OCI-LY1 (cell line): ENCODE measurements around the gene CRTC3.

Experiments used
- H2AFZ ChIP-seq: fragments of 200-600 bp; sonication (generic), shearing (Covaris generic); 2 replicates; pipeline ENCODE4 v1.6.0; 2014; ENCODE audit warnings: antibody characterized with exemption, mild to moderate bottlenecking, low read length
- H3F3A ChIP-seq: fragments of 200-600 bp; sonication (generic), shearing (Covaris generic); 2 replicates; pipeline ENCODE4 v1.6.0; 2014; ENCODE audit warnings: mild to moderate bottlenecking, antibody characterized with exemption, low read length, moderate library complexity; ENCODE audit not compliant: insufficient read depth
- H3K27ac ChIP-seq: fragments of 200-600 bp; sonication (generic); 2 replicates; pipeline ENCODE4 v1.5.1; 2014; ENCODE audit warnings: low read length, mixed run types, mild to moderate bottlenecking, low read depth; ENCODE audit not compliant: poor library complexity, severe bottlenecking
- H3K27me3 ChIP-seq: fragments of 200-600 bp; sonication (generic); 2 replicates; pipeline ENCODE4 v1.6.0; 2014; ENCODE audit warnings: antibody characterized with exemption, mild to moderate bottlenecking, low read length, moderate library complexity; ENCODE audit not compliant: insufficient read depth
- H3K36me3 ChIP-seq: fragments of 200-600 bp; sonication (generic); 2 replicates; pipeline ENCODE4 v1.6.1; 2014; ENCODE audit warnings: mild to moderate bottlenecking, antibody characterized with exemption, low read length, moderate library complexity, mixed read lengths; ENCODE audit not compliant: insufficient read depth
- H3K4me1 ChIP-seq: fragments of 200-600 bp; sonication (generic); 2 replicates; pipeline ENCODE4 v1.5.1; 2014; ENCODE audit warnings: mild to moderate bottlenecking, low read length, moderate library complexity; ENCODE audit not compliant: insufficient read depth, severe bottlenecking
- H3K4me2 ChIP-seq: fragments of 200-600 bp; sonication (generic), shearing (Covaris generic); 2 replicates; pipeline ENCODE4 v1.6.1; 2014; ENCODE audit warnings: low read length
- H3K4me3 ChIP-seq: fragments of 200-600 bp; sonication (generic); 2 replicates; pipeline ENCODE4 v1.5.1; 2014; ENCODE audit warnings: low read length, low read depth, mild to moderate bottlenecking, mixed read lengths; ENCODE audit not compliant: poor library complexity, severe bottlenecking
- H3K79me2 ChIP-seq: fragments of 200-600 bp; shearing (Covaris generic); 2 replicates; pipeline ENCODE4 v1.6.1; 2016; ENCODE audit warnings: mixed run types, low read length, mixed read lengths; ENCODE audit not compliant: insufficient read depth
- H3K9ac ChIP-seq: fragments of 200-600 bp; sonication (generic), shearing (Covaris generic); 2 replicates; pipeline ENCODE4 v1.6.1; 2014; ENCODE audit warnings: mild to moderate bottlenecking, low read length, mixed read lengths
- H3K9me2 ChIP-seq: fragments of 200-600 bp; sonication (generic), shearing (Covaris generic); 2 replicates; pipeline ENCODE4 v1.6.1; 2014; ENCODE audit warnings: low read depth, mild to moderate bottlenecking, low read length, mixed read lengths
- H3K9me3 ChIP-seq: fragments of 200-600 bp; shearing (Covaris generic); 2 replicates; pipeline ENCODE4 v1.6.1; 2014; ENCODE audit warnings: low read length, mixed read lengths
- H4K20me1 ChIP-seq: fragments of 200-600 bp; sonication (generic), shearing (Covaris generic); 2 replicates; pipeline ENCODE4 v1.6.0; 2016; ENCODE audit warnings: mild to moderate bottlenecking, low read length; ENCODE audit not compliant: insufficient read depth
- CTCF ChIP-seq: fragments of 200-600 bp; sonication (generic), shearing (Covaris generic); IDR thresholded peaks from 2 replicates; pipeline ENCODE4 v1.5.1; 2017; ENCODE audit warnings: mild to moderate bottlenecking, antibody characterized with exemption, low read length, moderate library complexity, mixed read lengths
- EZH2 ChIP-seq: fragments of 200-600 bp; sonication (generic), shearing (Covaris generic); IDR thresholded peaks from 2 replicates; pipeline ENCODE4 v1.8.0; 2017; ENCODE audit warnings: borderline replicate concordance, mixed run types, mild to moderate bottlenecking, antibody characterized with exemption, low read length, moderate library complexity, mixed read lengths

The CRTC3 gene

GRCh38 chr15:90681480-90681879 is 151.8 kb downstream of the CRTC3 start:
- no peaks in the 10 kb centered on the region for H3K79me2 ChIP-seq
- no peak overlapping the region for H3K4me2 ChIP-seq
- peaks cover under 1% of the 10 kb centered on the region; the same call in 1 of the 2 replicates for H3K27me3 ChIP-seq
- no peak overlapping the region for H2AFZ ChIP-seq
- H3K4me3 ChIP-seq, result no peak overlapping the region
- H3K9me2 ChIP-seq, result no peaks in the 10 kb centered on the region
- no peaks in the 10 kb centered on the region for H3K36me3 ChIP-seq
- no peak overlapping the region for H3K9ac ChIP-seq
- no peaks in the 10 kb centered on the region for H3F3A ChIP-seq
- H3K9me3 ChIP-seq, result no peaks in the 10 kb centered on the region
- no peaks in the 10 kb centered on the region for H4K20me1 ChIP-seq
- H3K4me1 ChIP-seq, result peaks cover 12% of the 10 kb centered on the region
- TF ChIP-seq CTCF (no peak), EZH2 (no peak)
- no peak overlapping the region for H3K27ac ChIP-seq

- no peaks in the 10 kb centered on the region for H3K9me2 ChIP-seq
- no peaks in the 10 kb centered on the region for H4K20me1 ChIP-seq
- no peak overlapping the region for H3K9ac ChIP-seq
- H3K4me2 ChIP-seq, result no peak overlapping the region
- H3K27ac ChIP-seq, result no peak overlapping the region
- no peak overlapping the region for H3K4me3 ChIP-seq
- H2AFZ ChIP-seq, result no peak overlapping the region
- H3K4me1 ChIP-seq, result peaks cover 19% of the 10 kb centered on the region
- peaks cover 4% of the 10 kb centered on the region; the same call in 1 of the 2 replicates for H3K9me3 ChIP-seq
- TF ChIP-seq EZH2 (no peak), CTCF (no peak)
- H3F3A ChIP-seq, result no peaks in the 10 kb centered on the region
- no peaks in the 10 kb centered on the region for H3K79me2 ChIP-seq
- peaks cover 1% of the 10 kb centered on the region; the same call in 1 of the 2 replicates for H3K36me3 ChIP-seq
- no peaks in the 10 kb centered on the region; the same call in 1 of the 2 replicates for H3K27me3 ChIP-seq
Observed at GRCh38 chr15:90683371-90683770, 153.6 kb downstream of the CRTC3 start.

GRCh38 chr15:90683876-90684275 is 154.2 kb downstream of the CRTC3 start:
- TF ChIP-seq CTCF (no peak), EZH2 (no peak)
- H3K9ac ChIP-seq, result no peak overlapping the region
- H3K79me2 ChIP-seq, result no peaks in the 10 kb centered on the region
- H3K9me3 ChIP-seq, result peaks cover 6% of the 10 kb centered on the region; the same call in 1 of the 2 replicates
- H3K36me3 ChIP-seq, result peaks cover 2% of the 10 kb centered on the region; the same call in 1 of the 2 replicates
- no peak overlapping the region for H2AFZ ChIP-seq
- no peaks in the 10 kb centered on the region for H3F3A ChIP-seq
- H3K27me3 ChIP-seq, result no peaks in the 10 kb centered on the region; the same call in 1 of the 2 replicates
- no peaks in the 10 kb centered on the region for H3K9me2 ChIP-seq
- H3K4me1 ChIP-seq, result peaks cover 19% of the 10 kb centered on the region
- no peak overlapping the region for H3K27ac ChIP-seq
- no peaks in the 10 kb centered on the region for H4K20me1 ChIP-seq
- H3K4me3 ChIP-seq, result no peak overlapping the region
- no peak overlapping the region for H3K4me2 ChIP-seq
